Retina (tissue), 1 donor: ENCODE measurements around the gene SSNA1.
A peak's percentile ranks its signal among the peaks of the same experiment; 100 is the strongest.

Experiments used
- DNase-seq: peaks from one replicate; pipeline ENCODE4 v3.0.0-alpha.2; 2016

Gene SSNA1

GRCh38 chr9:137222190-137223077 is 34.0 kb downstream of the SSNA1 start, which contains the start of gene RNF208:
TSS of gene RNF208 (minus strand) at chr9:137222240. CDS start at chr9:137221212, 1,028 bp downstream.
- no peak for DNase-seq

GRCh38 chr9:137223078-137223970 is 34.8 kb downstream of the SSNA1 start:
- peak; percentile 95 for DNase-seq

DNA sequence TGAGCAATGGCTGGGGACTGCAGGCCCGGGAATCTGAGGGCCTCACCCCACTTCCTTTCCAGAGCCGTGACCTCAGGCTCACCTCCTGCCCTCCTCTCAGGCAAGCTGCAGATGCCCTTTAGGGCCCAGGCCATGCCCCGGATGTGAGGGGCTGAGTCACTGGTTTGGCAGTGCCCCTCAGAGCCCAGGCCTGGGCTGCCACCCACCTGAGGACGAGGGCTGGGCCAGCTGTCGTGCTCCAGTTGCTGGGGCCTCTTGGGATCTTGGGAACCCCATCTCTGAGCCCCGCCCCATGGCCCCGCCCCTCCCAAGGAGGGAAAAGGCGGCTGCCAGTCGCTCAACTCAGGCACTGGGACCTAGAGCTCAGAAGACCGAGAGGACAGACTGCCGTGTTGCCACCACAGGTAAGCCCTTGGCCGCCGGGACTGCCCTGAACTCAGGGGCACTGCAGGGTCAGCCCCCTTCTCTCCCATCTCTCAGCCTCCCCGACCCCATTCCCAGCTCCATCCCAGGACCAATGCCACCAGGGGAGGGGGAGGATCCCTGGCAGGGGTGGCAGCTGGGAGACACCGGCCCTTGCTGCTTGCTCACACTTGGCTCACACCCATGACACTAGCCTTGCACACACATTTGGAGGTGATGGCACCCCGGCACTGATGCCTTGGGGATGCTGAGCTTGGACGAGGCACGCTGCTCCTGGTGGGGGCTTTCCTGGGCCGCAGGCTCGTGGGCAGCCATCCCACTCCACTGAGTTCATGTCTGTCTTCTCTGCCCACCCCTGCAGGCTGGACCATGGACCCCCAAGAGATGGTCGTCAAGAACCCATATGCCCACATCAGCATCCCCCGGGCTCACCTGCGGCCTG is 36.6 kb downstream of the SSNA1 start, which contains the start of gene CYSRT1:
CYSRT1 (plus strand) TSS at position 345 of the 865 bp plus-strand sequence; CDS start at position 793, 448 bp downstream.
- DNase-seq, result no peak

- no peak for DNase-seq
Measured at GRCh38 chr9:137225699-137226331, 37.3 kb downstream of the SSNA1 start.

DNA sequence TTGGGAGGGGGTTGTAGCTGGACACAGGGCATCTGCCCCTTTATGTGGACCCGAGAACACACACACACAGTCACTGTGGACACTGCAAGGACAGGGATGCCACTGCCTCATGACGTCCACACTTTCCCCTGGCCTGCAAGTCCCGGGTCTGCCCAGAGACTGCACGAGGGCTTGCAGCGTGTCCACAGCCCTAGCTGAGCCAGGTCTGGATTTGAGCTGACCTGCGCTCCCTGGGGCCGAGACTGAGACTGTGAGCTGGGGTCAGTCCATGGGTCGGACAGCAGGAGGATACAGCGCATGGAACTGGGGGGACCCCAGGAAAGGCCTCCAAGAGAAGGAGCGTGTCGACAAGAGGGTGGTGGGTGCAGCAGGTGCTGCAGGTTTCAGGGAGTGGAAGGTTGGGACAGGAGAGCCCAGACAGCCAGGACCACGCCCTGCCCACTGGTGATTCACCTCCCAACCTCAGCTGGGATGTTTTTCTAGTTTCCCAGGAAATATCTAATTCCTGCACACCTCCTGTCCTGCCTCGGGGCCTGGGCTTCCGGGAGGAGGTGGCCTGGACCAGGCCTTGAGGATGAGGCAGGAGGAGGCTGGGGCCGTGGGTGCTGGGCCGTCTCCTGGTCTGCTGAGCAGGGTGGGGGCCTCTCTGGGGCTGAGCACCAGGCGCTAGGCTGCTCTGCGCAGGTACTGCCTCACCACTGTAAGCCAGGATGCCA is 38.0 kb downstream of the SSNA1 start:
- DNase-seq, result no peak

GRCh38 chr9:137227054-137227852 is 38.8 kb downstream of the SSNA1 start, which contains the start of gene RNF224:
TSS of gene RNF224 (plus strand) at chr9:137227502. CDS start at chr9:137228336, 834 bp downstream.
- peak; percentile 84 for DNase-seq

DNA sequence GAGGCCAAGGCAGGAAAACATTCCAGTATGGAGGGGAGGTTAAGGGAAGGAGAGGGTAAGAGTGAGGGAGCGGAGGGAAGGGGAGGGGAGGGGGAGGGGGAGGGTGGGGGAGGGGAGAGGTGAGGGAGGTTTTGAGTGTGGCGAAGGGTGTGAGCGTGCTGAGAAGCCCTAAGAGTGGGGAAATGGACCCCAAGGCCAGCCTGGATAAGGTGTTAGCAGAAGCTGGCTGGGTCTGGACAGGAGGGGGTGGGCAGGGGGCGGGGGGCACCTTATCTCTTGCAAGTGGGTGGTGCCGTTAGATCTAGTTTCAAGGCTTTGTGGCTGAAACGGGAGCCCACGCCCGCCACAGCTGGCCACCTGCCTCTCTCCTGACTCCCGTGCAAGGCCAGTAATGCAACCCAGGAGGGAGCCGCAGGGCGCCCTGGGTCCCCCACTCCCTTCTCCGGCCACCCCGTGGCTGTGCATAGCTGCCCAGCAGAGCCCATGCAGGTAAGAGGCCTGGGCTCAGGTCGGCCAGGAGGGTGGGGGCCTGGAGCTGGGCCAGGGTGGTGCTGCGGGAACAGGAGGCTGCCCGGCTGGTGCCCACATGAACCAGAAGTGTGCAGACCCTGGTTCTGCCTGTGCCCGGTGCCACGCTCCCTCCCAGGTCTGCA is 39.5 kb downstream of the SSNA1 start:
- DNase-seq, result no peak

DNA sequence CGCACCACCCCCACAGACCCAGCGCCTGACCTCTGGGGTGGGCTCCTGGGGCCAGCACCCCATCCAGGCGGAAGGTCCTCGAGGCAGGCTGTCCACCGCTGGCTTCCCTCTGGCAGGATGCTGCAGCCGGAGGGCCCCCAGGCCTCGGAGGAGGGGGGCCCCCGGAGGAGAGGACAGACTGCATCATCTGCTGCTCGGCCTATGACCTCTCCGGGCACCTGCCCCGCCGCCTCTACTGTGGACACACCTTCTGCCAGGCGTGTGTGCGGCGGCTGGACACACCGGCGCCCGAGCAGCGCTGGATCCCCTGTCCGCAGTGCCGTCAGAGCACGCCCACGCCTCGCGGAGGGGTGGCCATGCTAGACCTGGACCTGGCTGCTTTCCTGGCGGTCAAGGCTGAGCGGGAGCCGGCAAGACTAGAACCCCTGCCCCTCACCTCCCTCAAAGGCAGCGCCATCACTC is 40.1 kb downstream of the SSNA1 start:
- DNase-seq, result no peak

- no peak for DNase-seq
Measured at GRCh38 chr9:137228968-137229896, 40.8 kb downstream of the SSNA1 start.

GRCh38 chr9:137229903-137230704 is 41.6 kb downstream of the SSNA1 start:
- DNase-seq, result no peak

- no peak for DNase-seq
Measured at GRCh38 chr9:137230705-137231371, 42.4 kb downstream of the SSNA1 start, which contains the start of gene SLC34A3. TSS of gene SLC34A3 (plus strand) at chr9:137230901. CDS start at chr9:137231703, 802 bp downstream.

DNA sequence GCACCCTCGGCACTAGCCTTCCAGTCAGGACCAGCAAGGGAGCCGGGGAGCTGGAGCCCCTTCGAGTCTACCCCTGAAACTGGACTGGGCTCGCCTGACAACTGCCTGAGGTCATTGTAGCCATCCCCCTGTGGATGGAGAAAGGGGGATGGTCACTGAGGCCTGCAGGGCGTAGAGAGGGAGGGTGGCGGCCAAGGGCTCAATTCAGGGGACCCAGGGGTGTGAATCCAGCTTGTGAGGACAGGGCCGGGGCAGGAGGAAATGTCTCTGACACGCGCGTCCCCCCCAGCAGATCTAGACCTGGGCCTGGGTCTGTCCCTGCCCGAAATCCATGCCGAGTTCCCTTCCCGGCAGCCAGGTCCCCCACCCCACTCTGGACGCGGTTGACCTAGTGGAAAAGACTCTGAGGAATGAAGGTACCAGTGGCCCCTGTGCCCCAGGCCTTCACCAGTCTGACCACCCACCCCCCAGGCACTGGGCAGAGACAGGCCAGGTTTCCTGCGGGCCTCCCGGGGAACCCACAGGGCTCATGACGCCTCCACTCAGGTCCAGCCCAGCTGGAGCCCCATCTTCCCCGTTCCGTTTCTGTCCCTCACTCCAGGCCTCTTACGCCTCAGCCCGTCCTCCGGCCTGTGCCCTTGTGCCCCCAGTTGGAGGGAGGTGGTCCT is 43.0 kb downstream of the SSNA1 start:
- no peak for DNase-seq

DNA sequence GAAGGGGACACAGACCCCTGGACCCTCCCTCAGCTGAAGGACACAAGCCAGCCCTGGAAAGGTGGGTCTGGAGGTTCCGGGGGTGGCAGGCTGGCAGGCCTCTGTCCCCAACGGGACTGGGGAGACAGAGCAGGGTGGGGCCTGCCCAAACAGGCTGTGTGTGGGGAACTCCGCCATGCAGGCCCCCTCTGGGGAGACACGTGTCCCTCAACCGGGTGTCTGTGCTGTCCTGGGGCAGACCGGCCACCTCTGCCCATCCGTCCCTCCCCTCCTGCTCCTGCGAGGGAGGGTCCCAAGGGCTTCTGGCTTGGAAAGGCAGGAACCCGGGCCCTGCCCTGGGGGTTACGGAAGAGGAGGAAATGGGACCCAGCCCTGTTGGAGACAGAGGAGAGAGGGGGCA is 43.6 kb downstream of the SSNA1 start:
- no peak for DNase-seq

- no peak for DNase-seq
Measured at GRCh38 chr9:137232510-137232909, 44.0 kb downstream of the SSNA1 start.

DNA sequence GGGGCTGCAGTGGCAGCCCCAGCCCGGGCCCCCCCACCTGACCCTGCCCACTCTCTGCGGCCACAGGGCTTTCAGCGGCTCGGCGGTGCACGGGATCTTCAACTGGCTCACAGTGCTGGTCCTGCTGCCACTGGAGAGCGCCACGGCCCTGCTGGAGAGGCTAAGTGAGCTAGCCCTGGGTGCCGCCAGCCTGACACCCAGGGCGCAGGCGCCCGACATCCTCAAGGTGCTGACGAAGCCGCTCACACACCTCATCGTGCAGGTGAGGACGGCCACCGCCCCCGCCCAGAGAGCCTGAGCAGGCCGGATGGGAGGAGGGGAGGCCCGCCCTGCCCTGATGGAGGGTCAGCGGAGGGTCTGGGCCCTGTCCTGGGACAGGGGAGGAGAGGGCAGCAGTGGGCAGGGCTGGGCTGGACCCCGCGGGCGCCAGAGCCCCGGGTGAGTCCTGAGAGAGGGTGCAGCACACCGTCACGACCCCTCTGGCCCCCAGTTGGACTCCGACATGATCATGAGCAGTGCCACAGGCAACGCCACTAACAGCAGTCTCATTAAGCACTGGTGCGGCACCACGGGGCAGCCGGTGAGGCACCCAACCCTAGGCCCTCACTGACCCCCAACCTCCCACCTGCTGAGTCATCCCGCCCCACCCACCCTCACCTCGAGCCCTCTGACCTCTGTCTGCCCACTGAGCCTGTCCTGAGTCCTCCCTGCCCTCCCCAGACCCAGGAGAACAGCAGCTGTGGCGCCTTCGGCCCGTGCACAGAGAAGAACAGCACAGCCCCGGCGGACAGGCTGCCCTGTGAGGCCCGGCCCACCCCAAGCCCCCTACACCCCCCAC is 44.9 kb downstream of the SSNA1 start:
- DNase-seq, result no peak
